ENCODE measurements around the gene CCBE1. TPM values are rescaled to one million over a fixed set of nuclear protein-coding genes. Genes with fewer than 3 reads are reported as not detected.

Gene CCBE1
- total RNA-seq, 1 experiment from 2014 or later, result 0.09 TPM

DNA sequence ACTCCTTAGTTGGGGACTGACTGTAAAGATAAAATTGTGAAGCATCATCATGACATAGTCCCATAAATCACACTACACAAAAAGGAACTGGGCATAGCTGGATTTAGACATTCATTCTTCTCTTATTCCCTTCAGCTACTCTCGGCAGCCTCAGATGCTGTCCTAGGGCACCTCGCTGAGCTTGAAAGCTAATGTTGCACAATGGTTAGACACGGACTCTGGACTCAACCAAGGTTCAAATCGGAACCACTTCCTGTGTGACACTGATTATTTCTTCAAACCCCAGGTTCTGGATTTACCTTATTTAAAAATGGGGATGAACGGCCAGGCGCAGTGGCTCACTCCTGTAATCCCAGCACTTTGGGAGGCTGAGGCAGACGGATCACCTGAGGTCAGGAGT is 89.8 kb downstream of the CCBE1 start:
- Mint-ChIP-seq H3K4me3 (ENCODE audit: unreplicated experiment) (no peak overlapping the region), H3K27ac (ENCODE audit: unreplicated experiment) (no peak overlapping the region), H3K27me3 (ENCODE audit: insufficient read depth, unreplicated experiment) (peaks cover 5% of the 10 kb centered on the region), H3K36me3 (ENCODE audit: insufficient read depth, unreplicated experiment) (no peaks in the 10 kb centered on the region), H3K4me1 (ENCODE audit: low read depth, unreplicated experiment) (no peaks in the 10 kb centered on the region), H3K9me3 (ENCODE audit: unreplicated experiment) (no peaks in the 10 kb centered on the region)
- POLR2A ChIA-PET, result no interaction called here
- Histone ChIP-seq H3K9me3 (no peaks in the 10 kb centered on the region), H3K4me1 (no peaks in the 10 kb centered on the region), H3K27me3 (replicated peaks; ENCODE audit: control insufficient read depth, insufficient read depth, low read length) (no peaks in the 10 kb centered on the region), H3K4me3 (ENCODE audit: low read depth, low read length) (no peak overlapping the region), H3K36me3 (ENCODE audit: control insufficient read depth, insufficient read depth, low read length) (no peaks in the 10 kb centered on the region)
- no TSS peak for BruUV-seq (replicated peaks)
- no peak for DNase-seq
- TF ChIP-seq CTCF (IDR thresholded peaks at IDR 0.05; ENCODE audit: insufficient read depth in 1 of 2, low read depth in 1 of 2, low read length in 1 of 2, severe bottlenecking in 1 of 2, unreplicated experiment in 1 of 2), result no peak
- intact Hi-C loops (cut with micrococcal nuclease; ENCODE audit: unreplicated experiment), result no loop called here
- CTCF ChIA-PET, result no interaction called here

GRCh38 chr18:59607078-59607379 is 90.2 kb downstream of the CCBE1 start:
- DNase-seq, result no peak
- Histone ChIP-seq H3K4me1 (no peaks in the 10 kb centered on the region), H3K9me3 (no peaks in the 10 kb centered on the region), H3K36me3 (ENCODE audit: control insufficient read depth, insufficient read depth, low read length) (no peaks in the 10 kb centered on the region), H3K27me3 (replicated peaks; ENCODE audit: control insufficient read depth, insufficient read depth, low read length) (no peaks in the 10 kb centered on the region), H3K4me3 (ENCODE audit: low read depth, low read length) (no peak overlapping the region)
- H3K27me3 Mint-ChIP-seq (ENCODE audit: insufficient read depth, unreplicated experiment), result peaks cover 5% of the 10 kb centered on the region
- H3K4me1 Mint-ChIP-seq (ENCODE audit: low read depth, unreplicated experiment), result no peaks in the 10 kb centered on the region
- ChIA-PET CTCF (no interaction called here), POLR2A (no interaction called here)
- BruUV-seq (replicated peaks), result no TSS peak
- no peak overlapping the region for H3K4me3 Mint-ChIP-seq (ENCODE audit: unreplicated experiment)
- intact Hi-C loops (cut with micrococcal nuclease; ENCODE audit: unreplicated experiment), result no loop called here
- H3K36me3 Mint-ChIP-seq (ENCODE audit: insufficient read depth, unreplicated experiment), result no peaks in the 10 kb centered on the region
- H3K27ac Mint-ChIP-seq (ENCODE audit: unreplicated experiment), result no peak overlapping the region
- H3K9me3 Mint-ChIP-seq (ENCODE audit: unreplicated experiment), result no peaks in the 10 kb centered on the region
- TF ChIP-seq CTCF (IDR thresholded peaks at IDR 0.05; ENCODE audit: insufficient read depth in 1 of 2, low read depth in 1 of 2, low read length in 1 of 2, severe bottlenecking in 1 of 2, unreplicated experiment in 1 of 2), result no peak

- TF ChIP-seq CTCF (IDR thresholded peaks at IDR 0.05; ENCODE audit: insufficient read depth in 1 of 2, low read depth in 1 of 2, low read length in 1 of 2, severe bottlenecking in 1 of 2, unreplicated experiment in 1 of 2), result no peak
- H3K4me1 Mint-ChIP-seq (ENCODE audit: low read depth, unreplicated experiment), result no peaks in the 10 kb centered on the region
- Histone ChIP-seq H3K4me1 (no peaks in the 10 kb centered on the region), H3K27me3 (replicated peaks; ENCODE audit: control insufficient read depth, insufficient read depth, low read length) (no peaks in the 10 kb centered on the region), H3K36me3 (ENCODE audit: control insufficient read depth, insufficient read depth, low read length) (no peaks in the 10 kb centered on the region), H3K9me3 (no peaks in the 10 kb centered on the region), H3K4me3 (ENCODE audit: low read depth, low read length) (no peak overlapping the region)
- H3K27ac Mint-ChIP-seq (ENCODE audit: unreplicated experiment), result no peak overlapping the region
- H3K36me3 Mint-ChIP-seq (ENCODE audit: insufficient read depth, unreplicated experiment), result no peaks in the 10 kb centered on the region
- H3K9me3 Mint-ChIP-seq (ENCODE audit: unreplicated experiment), result no peaks in the 10 kb centered on the region
- peaks cover 5% of the 10 kb centered on the region for H3K27me3 Mint-ChIP-seq (ENCODE audit: insufficient read depth, unreplicated experiment)
- BruUV-seq (replicated peaks), result no TSS peak
- intact Hi-C loops (cut with micrococcal nuclease; ENCODE audit: unreplicated experiment), result no loop called here
- POLR2A ChIA-PET, result no interaction called here
- CTCF ChIA-PET, result no interaction called here
- no peak overlapping the region for H3K4me3 Mint-ChIP-seq (ENCODE audit: unreplicated experiment)
- DNase-seq, result no peak
Observed at GRCh38 chr18:59606193-59607077, 90.8 kb downstream of the CCBE1 start.
